Activated CD4-positive, alpha-beta memory T cell treated with anti-CD3 and anti-CD28 coated beads for 36 hours (primary cell): ENCODE results near the gene ANLN. TPM values are rescaled to one million over a fixed set of nuclear protein-coding genes. Genes with fewer than 3 reads are reported as not detected.
"Not testable (repeated sequence)": the region's sequence is repeated elsewhere in the genome, so short reads cannot be mapped to it uniquely, and the experiment has no call there.

ENCODE experiments used
- CTCF ChIA-PET: fragments of 350-600 bp; sonication (Branson Sonifier 250); formaldehyde crosslinking; loops from one replicate; lab custom pipeline; 2021; ENCODE audit warnings: antibody characterized with exemption, inconsistent platforms; lab: Charles Lee
- POLR2A ChIA-PET: fragments of 350-600 bp; sonication (Branson Sonifier 250); formaldehyde crosslinking; loops from one replicate; lab custom pipeline; 2021; ENCODE audit warnings: antibody characterized with exemption; lab: Charles Lee
- DNase-seq: peaks from one replicate; pipeline ENCODE4 v3.0.0-alpha.2; 2020
- H3K27ac Mint-ChIP-seq: one replicate; pipeline ENCODE4 v1.8.0; 2021; ENCODE audit warnings: mixed read lengths
- H3K27me3 Mint-ChIP-seq: one replicate; pipeline ENCODE4 v1.8.0; 2021; ENCODE audit warnings: mixed read lengths
- H3K36me3 Mint-ChIP-seq: one replicate; pipeline ENCODE4 v1.8.0; 2021; ENCODE audit warnings: mixed read lengths
- H3K4me1 Mint-ChIP-seq: one replicate; pipeline ENCODE4 v1.8.0; 2021; ENCODE audit warnings: low read depth, mixed read lengths
- H3K4me3 Mint-ChIP-seq: one replicate; pipeline ENCODE4 v1.8.0; 2021; ENCODE audit warnings: mild to moderate bottlenecking, mixed read lengths
- H3K9me3 Mint-ChIP-seq: one replicate; pipeline ENCODE4 v1.8.0; 2021; ENCODE audit warnings: mixed read lengths
- intact Hi-C: fragments of 100-400 bp; cut with micrococcal nuclease; formaldehyde crosslinking; loops from one replicate; pipeline ENCODE4 v1.15.1; 2023
- total RNA-seq, 2 experiments: library from RNA; stranded (reverse); gene quantifications; one replicate each; pipeline ENCODE4 v1.2.3, GENCODE V29; 2021

ANLN gene
- total RNA-seq, 2 experiments from 2014 or later = 46.6 to 54.7 TPM

DNA sequence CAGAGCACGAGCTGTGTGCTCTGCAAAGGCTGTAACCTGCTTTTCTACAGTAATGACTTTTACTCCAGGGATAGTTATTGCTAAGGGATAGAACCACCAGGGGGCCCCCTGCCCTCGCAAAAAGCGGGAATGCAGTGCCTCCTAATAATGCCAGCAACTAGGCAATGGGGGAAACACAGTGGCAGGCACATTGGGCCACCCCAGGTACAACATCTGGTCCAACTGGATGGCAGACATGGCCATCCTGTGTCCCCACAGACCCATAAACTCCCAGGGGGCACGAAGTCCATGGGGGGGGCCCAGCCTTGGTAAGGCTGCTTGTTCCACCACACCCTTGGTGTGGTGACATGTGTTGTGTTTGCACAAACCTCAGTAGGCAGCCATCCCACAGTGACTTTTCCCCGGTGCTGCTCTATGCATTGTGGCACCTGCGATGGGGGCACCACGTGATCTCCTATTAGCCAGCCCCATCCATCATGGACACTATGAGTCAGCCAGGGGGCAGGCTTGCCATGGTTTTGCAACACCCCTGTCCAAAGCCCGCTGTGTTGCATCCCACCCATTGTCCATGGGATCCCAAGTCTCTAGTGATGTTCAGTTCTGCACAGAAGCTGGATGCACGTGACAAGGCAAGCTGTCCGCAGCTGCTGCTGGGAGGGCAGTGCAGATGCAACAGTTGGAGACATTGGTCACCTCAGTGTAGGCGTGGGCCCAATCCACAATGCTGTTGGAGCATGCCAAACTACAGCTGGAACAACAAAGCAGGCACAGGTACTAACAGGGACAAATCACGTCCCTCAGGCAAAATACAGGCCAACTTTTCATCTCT, 84.0 kb downstream of the ANLN start:
- Mint-ChIP-seq H3K4me1 (peaks cover 15% of the 10 kb centered on the region), H3K27me3 (no peaks in the 10 kb centered on the region), H3K27ac (no peak overlapping the region), H3K9me3 (no peaks in the 10 kb centered on the region), H3K4me3 (no peak overlapping the region), H3K36me3 (no peaks in the 10 kb centered on the region)
- ChIA-PET POLR2A (no interaction called here), CTCF (interaction anchor here (0.9 to 5.4 kb wide), 5 partner anchors 14 to 725 kb away, joined by 3 to 24 read pairs (median 5); no protein-coding TSS in a partner anchor)
- peak; percentile 57 for DNase-seq
- intact Hi-C loops = loop anchor here (5.0 to 10.0 kb wide), 3 partner anchors 199 to 491 kb away; no protein-coding TSS in a partner anchor

DNA sequence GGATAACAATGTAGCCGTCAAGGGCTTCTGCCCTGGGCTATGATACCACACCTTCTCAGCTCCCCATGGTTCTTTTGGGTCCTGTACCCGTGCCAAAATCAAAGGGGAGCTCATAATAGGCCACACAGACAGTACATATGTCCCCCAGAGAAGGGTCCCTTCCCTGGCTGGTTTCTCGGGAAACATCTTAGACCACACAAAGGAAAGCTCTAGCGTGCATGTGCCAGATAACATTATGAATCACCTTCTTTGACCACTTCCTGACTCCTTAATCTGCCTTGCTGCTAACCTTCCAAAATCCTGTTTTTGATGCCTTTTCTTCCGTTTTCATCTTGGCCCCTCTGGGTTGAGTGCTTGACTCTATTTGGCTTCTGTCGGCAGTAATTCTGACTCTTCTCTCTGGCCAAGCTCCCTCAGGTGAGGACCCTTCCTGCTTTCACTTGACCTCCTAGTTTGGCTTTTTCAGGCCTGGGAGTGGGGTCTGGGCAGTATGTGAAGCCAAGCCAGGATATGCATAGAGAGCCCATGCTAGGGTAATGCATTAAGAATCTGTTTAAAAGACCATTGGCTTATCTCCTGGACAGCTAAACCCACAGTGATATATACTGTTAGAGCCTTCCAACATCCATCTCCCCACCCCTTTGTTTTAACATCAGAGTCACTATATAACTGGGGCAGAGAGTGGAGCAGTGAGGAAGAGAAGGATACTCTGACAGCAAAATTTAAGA, 84.8 kb downstream of the ANLN start:
- DNase-seq = no peak
- H3K4me3 Mint-ChIP-seq = no peak overlapping the region
- no peak overlapping the region for H3K27ac Mint-ChIP-seq
- H3K4me1 Mint-ChIP-seq = peaks cover 15% of the 10 kb centered on the region
- no peaks in the 10 kb centered on the region for H3K27me3 Mint-ChIP-seq
- POLR2A ChIA-PET = no interaction called here
- H3K36me3 Mint-ChIP-seq = no peaks in the 10 kb centered on the region
- peaks cover 6% of the 10 kb centered on the region for H3K9me3 Mint-ChIP-seq
- CTCF ChIA-PET = interaction anchor here (0.8 to 5.4 kb wide), 7 partner anchors 13 to 724 kb away, joined by 3 to 24 read pairs (median 5); no protein-coding TSS in a partner anchor
- intact Hi-C loops = loop anchor here (5.0 to 10.0 kb wide), 3 partner anchors 198 to 490 kb away; no protein-coding TSS in a partner anchor

DNA sequence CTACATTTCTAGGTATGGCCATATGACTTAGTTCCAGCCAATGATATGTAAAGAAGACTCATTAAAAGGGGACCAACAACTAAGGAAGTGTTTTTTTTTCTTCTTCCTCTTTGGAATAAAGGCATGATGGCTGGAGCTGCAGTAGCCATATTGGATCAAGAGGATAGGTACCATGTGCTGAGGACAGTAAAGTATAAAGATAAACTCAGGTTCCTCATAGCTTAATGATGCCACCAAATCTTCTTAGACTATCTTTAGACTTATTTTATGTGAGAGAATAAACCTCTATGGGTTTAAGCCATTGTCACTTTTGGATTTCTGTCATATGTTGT, 85.3 kb downstream of the ANLN start:
- Mint-ChIP-seq H3K27me3 (no peaks in the 10 kb centered on the region), H3K9me3 (peaks cover 10% of the 10 kb centered on the region), H3K27ac (no peak overlapping the region), H3K4me3 (no peak overlapping the region), H3K36me3 (peaks cover under 1% of the 10 kb centered on the region), H3K4me1 (peaks cover 15% of the 10 kb centered on the region)
- CTCF ChIA-PET = interaction anchor here (0.8 to 5.4 kb wide), 7 partner anchors 13 to 723 kb away, joined by 3 to 24 read pairs (median 5); no protein-coding TSS in a partner anchor
- DNase-seq = no peak
- POLR2A ChIA-PET = no interaction called here
- intact Hi-C loops = loop anchor here (10.0 kb wide), 2 partner anchors 380 to 490 kb away; no protein-coding TSS in a partner anchor

DNA sequence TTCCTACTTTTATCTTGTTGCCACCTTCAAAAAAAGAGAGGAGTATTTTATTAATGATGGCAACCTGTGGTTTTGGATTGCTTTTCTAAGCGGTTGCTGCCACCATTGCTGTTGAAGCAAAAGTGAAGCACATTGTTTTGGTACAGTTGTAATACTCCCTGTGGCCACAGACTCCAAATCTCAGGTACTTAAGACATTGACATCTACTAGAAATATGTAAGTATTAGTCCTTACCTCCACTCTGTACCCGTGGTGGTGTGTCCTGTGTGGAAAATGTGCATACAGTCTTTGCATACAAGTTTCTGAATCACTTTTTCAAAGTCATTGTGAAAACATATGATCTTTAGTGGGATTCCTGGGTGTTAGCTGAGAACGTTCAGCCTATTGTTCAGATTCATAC, 85.7 kb downstream of the ANLN start:
- intact Hi-C loops = loop anchor here (10.0 kb wide), 2 partner anchors 379 to 489 kb away; no protein-coding TSS in a partner anchor
- H3K4me3 Mint-ChIP-seq = no peak overlapping the region
- H3K36me3 Mint-ChIP-seq = peaks cover 1% of the 10 kb centered on the region
- POLR2A ChIA-PET = no interaction called here
- no peaks in the 10 kb centered on the region for H3K27me3 Mint-ChIP-seq
- peaks cover 15% of the 10 kb centered on the region for H3K4me1 Mint-ChIP-seq
- CTCF ChIA-PET = interaction anchor here (1.4 to 5.4 kb wide), 4 partner anchors 12 to 723 kb away, joined by 5 to 24 read pairs (median 10); no protein-coding TSS in a partner anchor
- DNase-seq = peak; percentile 41
- H3K9me3 Mint-ChIP-seq = peaks cover 10% of the 10 kb centered on the region
- no peak overlapping the region for H3K27ac Mint-ChIP-seq

GRCh38 chr7:36478745-36479144, 89.1 kb downstream of the ANLN start:
- intact Hi-C loops = loop anchor here (10.0 kb wide), 2 partner anchors 376 to 486 kb away; no protein-coding TSS in a partner anchor
- DNase-seq = no peak
- CTCF ChIA-PET = interaction anchor here (1.7 to 2.6 kb wide), 2 partner anchors 8 to 11 kb away, joined by 4 to 6 read pairs; no protein-coding TSS in a partner anchor
- Mint-ChIP-seq H3K36me3 (peaks cover 4% of the 10 kb centered on the region), H3K4me3 (no peak overlapping the region), H3K9me3 (peaks cover 13% of the 10 kb centered on the region), H3K27ac (no peak overlapping the region), H3K4me1 (peaks cover 15% of the 10 kb centered on the region), H3K27me3 (no peaks in the 10 kb centered on the region)
- POLR2A ChIA-PET = no interaction called here

DNA sequence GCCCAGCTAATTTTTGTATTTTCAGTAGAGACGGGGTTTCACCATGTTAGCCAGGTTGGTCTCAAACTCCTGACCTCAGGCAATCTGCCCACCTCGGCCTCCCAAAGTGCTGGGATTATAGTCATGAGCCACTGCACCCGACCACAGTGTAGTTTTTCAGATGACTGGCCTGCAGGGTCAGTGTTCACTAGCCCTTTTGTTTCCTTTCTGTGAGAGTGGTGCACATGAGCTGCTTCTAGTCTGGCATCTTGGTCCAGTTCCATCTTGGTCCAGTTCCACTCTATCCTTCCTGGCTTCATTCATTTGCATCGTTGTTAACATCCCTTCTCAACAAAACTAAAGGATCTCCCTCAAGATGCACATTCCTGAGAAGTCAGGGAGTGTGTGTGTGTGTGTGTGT, 94.2 kb downstream of the ANLN start:
- H3K27me3 Mint-ChIP-seq, H3K27ac Mint-ChIP-seq, POLR2A ChIA-PET, H3K4me3 Mint-ChIP-seq, DNase-seq, intact Hi-C loops, H3K4me1 Mint-ChIP-seq, H3K36me3 Mint-ChIP-seq: not testable (repeated sequence)
- H3K9me3 Mint-ChIP-seq = peaks cover 12% of the 10 kb centered on the region
- CTCF ChIA-PET = interaction anchor here (1.2 kb wide), 1 partner anchor 698 kb away, joined by 3 read pairs; no protein-coding TSS in a partner anchor

DNA sequence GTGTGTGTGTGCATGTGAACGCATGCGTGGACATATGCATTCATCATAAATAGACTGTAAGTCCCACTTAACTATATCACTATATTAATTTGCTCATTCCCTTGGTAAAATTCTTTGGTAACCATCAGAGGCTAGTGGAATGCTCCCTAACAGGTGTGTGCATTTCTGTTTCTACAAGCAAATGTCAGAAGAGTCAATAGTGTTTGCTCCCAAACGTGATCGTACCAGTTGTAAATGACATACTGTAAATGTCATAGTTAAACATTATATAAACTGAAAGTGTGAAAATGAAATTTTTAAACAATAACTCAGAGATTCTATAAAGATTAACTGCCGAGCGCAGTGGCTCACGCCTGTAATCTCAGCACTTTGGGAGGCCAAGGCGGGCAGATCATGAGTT, 94.6 kb downstream of the ANLN start:
- no peak for DNase-seq
- no peak overlapping the region for H3K4me3 Mint-ChIP-seq
- ChIA-PET POLR2A (no interaction called here), CTCF (interaction anchor here (1.2 kb wide), 1 partner anchor 187 kb away, joined by 4 read pairs; no protein-coding TSS in a partner anchor)
- intact Hi-C loops = no loop called here
- peaks cover 8% of the 10 kb centered on the region for H3K9me3 Mint-ChIP-seq
- H3K4me1 Mint-ChIP-seq = peaks cover 2% of the 10 kb centered on the region
- peaks cover 2% of the 10 kb centered on the region for H3K27me3 Mint-ChIP-seq
- peaks cover 4% of the 10 kb centered on the region for H3K36me3 Mint-ChIP-seq
- no peak overlapping the region for H3K27ac Mint-ChIP-seq

DNA sequence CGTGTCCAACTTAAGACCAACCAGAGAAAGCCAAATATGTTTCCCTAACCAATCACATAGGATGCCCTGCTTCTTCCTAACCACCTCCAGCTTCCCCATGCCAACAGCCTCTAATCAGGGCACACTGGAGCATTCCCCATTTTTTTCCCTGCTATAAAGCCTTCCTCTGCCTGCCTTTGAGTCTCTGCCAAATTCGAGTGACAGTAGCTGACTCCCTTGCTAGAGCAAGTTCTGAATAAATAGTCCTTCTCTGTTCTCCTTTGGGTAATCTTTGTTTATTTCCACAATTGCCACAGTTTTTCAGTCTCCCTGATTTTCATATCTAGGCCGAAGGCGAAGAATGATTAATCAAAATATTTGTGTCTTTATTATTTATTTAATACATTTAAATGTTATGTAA, 96.7 kb downstream of the ANLN start:
- ChIA-PET POLR2A (no interaction called here), CTCF (interaction anchor here (2.8 to 4.9 kb wide), 2 partner anchors 184 to 696 kb away, joined by 42 to 70 read pairs; no protein-coding TSS in a partner anchor)
- intact Hi-C loops = loop anchor here (5.0 kb wide), 1 partner anchor 716 kb away; no protein-coding TSS in a partner anchor
- H3K27me3 Mint-ChIP-seq = peaks cover 2% of the 10 kb centered on the region
- no peak for DNase-seq
- H3K4me1 Mint-ChIP-seq = peaks cover 2% of the 10 kb centered on the region
- H3K27ac Mint-ChIP-seq = no peak overlapping the region
- peaks cover 2% of the 10 kb centered on the region for H3K9me3 Mint-ChIP-seq
- H3K36me3 Mint-ChIP-seq = peaks cover 2% of the 10 kb centered on the region
- H3K4me3 Mint-ChIP-seq = no peak overlapping the region

DNA sequence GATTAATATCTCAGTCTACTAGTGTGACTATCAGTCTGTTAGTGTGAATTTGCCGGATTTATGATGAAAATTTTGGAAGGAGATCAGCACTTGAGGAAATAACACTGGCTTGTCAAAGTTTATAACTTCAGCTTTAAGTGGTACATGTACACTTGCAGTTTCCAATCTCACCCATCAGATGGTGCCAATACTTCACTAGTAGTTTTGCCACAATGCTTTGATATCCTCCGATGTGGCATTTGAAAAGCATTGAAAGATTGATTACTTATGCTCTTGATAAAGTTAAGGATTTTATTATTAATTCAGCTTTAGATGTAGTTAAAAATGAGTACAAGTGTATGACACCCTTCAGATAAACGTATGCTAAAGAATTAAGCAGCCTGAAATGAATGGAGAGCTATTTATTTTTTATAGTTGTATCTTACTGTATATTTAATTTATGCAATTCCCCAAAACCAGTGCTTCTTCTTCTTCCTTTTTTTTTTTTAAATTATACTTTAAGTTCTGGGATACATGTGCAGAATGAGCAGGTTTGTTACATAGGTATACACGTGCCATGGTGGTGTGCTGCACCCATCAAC, 98.2 kb downstream of the ANLN start:
- intact Hi-C loops = loop anchor here (1.0 to 5.0 kb wide), 4 partner anchors 113 to 714 kb away; no protein-coding TSS in a partner anchor
- peaks cover 2% of the 10 kb centered on the region for H3K27me3 Mint-ChIP-seq
- peaks cover 2% of the 10 kb centered on the region for H3K4me1 Mint-ChIP-seq
- CTCF ChIA-PET = interaction anchor here (0.5 to 4.9 kb wide), 39 partner anchors 10 to 719 kb away, joined by 3 to 70 read pairs (median 3); no protein-coding TSS in a partner anchor
- no peak overlapping the region for H3K27ac Mint-ChIP-seq
- H3K9me3 Mint-ChIP-seq = no peaks in the 10 kb centered on the region
- POLR2A ChIA-PET = interaction anchor here (0.6 kb wide), 1 partner anchor 186 kb away, joined by 3 read pairs; no protein-coding TSS in a partner anchor
- no peak for DNase-seq
- no peak overlapping the region for H3K4me3 Mint-ChIP-seq
- H3K36me3 Mint-ChIP-seq = no peaks in the 10 kb centered on the region

- H3K27me3 Mint-ChIP-seq, DNase-seq, H3K9me3 Mint-ChIP-seq, H3K36me3 Mint-ChIP-seq, H3K27ac Mint-ChIP-seq, H3K4me1 Mint-ChIP-seq, H3K4me3 Mint-ChIP-seq, POLR2A ChIA-PET: not testable (repeated sequence)
- intact Hi-C loops = loop anchor here (5.0 kb wide), 1 partner anchor 714 kb away; no protein-coding TSS in a partner anchor
- CTCF ChIA-PET = interaction anchor here (1.4 to 4.9 kb wide), 6 partner anchors 11 to 712 kb away, joined by 5 to 70 read pairs (median 9); no protein-coding TSS in a partner anchor
Measured at GRCh38 chr7:36488672-36489071, 99.0 kb downstream of the ANLN start.

DNA sequence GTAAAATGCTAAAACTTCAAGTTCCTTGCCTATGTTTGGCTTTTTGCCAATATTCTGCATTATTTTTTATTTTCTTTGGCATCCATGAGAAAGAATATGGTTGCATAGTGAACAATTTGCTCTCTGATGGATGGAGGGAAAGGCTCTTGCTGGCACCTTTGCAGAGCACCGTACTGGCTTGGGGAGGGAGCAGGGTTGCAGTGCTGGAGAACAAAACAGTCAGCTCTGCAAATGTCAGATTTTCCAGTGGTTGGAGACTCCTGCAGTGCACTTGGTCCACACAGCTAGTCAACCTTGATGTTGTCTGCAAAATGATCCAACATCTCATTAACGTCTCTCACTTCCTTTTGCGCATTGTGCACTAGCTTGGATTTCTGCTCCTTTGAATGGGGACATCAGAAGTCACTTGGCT, 100.8 kb downstream of the ANLN start:
- Mint-ChIP-seq H3K27ac (no peak overlapping the region), H3K9me3 (no peaks in the 10 kb centered on the region), H3K4me3 (no peak overlapping the region), H3K27me3 (peaks cover 2% of the 10 kb centered on the region), H3K36me3 (no peaks in the 10 kb centered on the region), H3K4me1 (peaks cover 2% of the 10 kb centered on the region)
- ChIA-PET CTCF (interaction anchor here (1.5 to 4.9 kb wide), 3 partner anchors 49 to 691 kb away, joined by 4 to 70 read pairs (median 11); no protein-coding TSS in a partner anchor), POLR2A (no interaction called here)
- DNase-seq = no peak
- intact Hi-C loops = loop anchor here (2.0 kb wide), 1 partner anchor 72 kb away; no protein-coding TSS in a partner anchor
